Measurements from ENCODE around the gene ADCY1.
A peak's percentile ranks its signal among the peaks of the same experiment; 100 is the strongest.
"Not testable (repeated sequence)": the region's sequence is repeated elsewhere in the genome, so short reads cannot be mapped to it uniquely, and the experiment has no call there.

- TF ChIP-seq CTCF (IDR thresholded peaks at IDR 0.05; ENCODE audit: low read depth, low read length, missing input control); HNF4A (conservative IDR thresholded peaks at IDR 0.05); TAF1 (conservative IDR thresholded peaks at IDR 0.05); ATF3 (IDR thresholded peaks at IDR 0.05): not testable (repeated sequence)
- peak; percentile 88 for TF ChIP-seq YY1 (IDR thresholded peaks at IDR 0.05)
- peak in 1 of 2 donors; percentile 64 for TF ChIP-seq GABPA (IDR thresholded peaks at IDR 0.05 in 1 of 2, conservative IDR thresholded peaks at IDR 0.05 in 1 of 2)
- peak; percentile 52 for TF ChIP-seq REST (IDR thresholded peaks at IDR 0.05)
Observed at GRCh38 chr7:45768516-45769394, 194.6 kb downstream of the ADCY1 start.

Data from liver (tissue), 3 donors.